ENCODE results near the gene NUMA1. TPM values are rescaled to one million over a fixed set of nuclear protein-coding genes. Genes with fewer than 3 reads are reported as not detected.

The NUMA1 gene
- total and polyA plus RNA-seq, 9 of the 15 experiments (the other 6 are each of a cell fraction or from before 2014, with no cell fraction given), result 4.1 to 104 (median 51.2) TPM

DNA sequence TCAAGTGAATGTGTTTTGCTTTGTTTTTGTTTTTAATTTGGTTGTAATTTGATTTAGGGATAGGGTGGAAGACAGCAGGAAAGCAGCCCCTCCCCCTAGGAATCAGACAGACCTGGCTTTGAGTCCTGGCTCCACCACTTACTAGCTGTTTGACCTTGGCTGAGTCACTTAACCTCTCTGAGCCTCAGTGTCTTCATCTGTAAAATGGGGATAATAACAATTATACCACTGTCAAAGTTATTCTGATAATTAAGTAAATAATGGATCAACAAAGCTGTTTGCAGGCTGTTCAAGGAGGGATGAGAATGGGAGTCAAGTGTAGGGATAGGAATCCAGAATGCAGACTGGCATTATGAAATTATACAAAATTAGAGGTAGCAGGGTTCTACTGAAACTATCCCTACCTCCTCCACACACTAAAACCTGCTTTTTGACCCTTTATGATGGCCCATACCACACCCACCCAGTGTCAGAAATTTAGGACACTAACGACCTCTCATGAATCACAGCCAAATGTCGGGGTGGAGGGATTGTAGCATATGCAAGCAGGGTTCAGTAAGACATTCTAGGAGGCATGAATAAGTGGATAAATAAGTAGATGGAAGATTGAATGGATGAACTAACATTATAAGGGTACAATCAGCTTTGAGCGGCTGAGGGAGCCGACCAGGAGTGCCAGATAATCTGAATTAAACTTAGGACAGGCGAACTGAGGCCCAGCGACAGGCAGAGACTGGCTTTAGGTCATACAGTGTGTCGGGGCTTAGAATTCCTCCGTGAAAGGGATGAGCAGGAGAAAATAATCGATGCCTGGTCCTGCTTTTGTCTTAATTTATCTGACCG, 31.2 kb upstream of the NUMA1 start (continued):
- TF ChIP-seq, protein P1, sequence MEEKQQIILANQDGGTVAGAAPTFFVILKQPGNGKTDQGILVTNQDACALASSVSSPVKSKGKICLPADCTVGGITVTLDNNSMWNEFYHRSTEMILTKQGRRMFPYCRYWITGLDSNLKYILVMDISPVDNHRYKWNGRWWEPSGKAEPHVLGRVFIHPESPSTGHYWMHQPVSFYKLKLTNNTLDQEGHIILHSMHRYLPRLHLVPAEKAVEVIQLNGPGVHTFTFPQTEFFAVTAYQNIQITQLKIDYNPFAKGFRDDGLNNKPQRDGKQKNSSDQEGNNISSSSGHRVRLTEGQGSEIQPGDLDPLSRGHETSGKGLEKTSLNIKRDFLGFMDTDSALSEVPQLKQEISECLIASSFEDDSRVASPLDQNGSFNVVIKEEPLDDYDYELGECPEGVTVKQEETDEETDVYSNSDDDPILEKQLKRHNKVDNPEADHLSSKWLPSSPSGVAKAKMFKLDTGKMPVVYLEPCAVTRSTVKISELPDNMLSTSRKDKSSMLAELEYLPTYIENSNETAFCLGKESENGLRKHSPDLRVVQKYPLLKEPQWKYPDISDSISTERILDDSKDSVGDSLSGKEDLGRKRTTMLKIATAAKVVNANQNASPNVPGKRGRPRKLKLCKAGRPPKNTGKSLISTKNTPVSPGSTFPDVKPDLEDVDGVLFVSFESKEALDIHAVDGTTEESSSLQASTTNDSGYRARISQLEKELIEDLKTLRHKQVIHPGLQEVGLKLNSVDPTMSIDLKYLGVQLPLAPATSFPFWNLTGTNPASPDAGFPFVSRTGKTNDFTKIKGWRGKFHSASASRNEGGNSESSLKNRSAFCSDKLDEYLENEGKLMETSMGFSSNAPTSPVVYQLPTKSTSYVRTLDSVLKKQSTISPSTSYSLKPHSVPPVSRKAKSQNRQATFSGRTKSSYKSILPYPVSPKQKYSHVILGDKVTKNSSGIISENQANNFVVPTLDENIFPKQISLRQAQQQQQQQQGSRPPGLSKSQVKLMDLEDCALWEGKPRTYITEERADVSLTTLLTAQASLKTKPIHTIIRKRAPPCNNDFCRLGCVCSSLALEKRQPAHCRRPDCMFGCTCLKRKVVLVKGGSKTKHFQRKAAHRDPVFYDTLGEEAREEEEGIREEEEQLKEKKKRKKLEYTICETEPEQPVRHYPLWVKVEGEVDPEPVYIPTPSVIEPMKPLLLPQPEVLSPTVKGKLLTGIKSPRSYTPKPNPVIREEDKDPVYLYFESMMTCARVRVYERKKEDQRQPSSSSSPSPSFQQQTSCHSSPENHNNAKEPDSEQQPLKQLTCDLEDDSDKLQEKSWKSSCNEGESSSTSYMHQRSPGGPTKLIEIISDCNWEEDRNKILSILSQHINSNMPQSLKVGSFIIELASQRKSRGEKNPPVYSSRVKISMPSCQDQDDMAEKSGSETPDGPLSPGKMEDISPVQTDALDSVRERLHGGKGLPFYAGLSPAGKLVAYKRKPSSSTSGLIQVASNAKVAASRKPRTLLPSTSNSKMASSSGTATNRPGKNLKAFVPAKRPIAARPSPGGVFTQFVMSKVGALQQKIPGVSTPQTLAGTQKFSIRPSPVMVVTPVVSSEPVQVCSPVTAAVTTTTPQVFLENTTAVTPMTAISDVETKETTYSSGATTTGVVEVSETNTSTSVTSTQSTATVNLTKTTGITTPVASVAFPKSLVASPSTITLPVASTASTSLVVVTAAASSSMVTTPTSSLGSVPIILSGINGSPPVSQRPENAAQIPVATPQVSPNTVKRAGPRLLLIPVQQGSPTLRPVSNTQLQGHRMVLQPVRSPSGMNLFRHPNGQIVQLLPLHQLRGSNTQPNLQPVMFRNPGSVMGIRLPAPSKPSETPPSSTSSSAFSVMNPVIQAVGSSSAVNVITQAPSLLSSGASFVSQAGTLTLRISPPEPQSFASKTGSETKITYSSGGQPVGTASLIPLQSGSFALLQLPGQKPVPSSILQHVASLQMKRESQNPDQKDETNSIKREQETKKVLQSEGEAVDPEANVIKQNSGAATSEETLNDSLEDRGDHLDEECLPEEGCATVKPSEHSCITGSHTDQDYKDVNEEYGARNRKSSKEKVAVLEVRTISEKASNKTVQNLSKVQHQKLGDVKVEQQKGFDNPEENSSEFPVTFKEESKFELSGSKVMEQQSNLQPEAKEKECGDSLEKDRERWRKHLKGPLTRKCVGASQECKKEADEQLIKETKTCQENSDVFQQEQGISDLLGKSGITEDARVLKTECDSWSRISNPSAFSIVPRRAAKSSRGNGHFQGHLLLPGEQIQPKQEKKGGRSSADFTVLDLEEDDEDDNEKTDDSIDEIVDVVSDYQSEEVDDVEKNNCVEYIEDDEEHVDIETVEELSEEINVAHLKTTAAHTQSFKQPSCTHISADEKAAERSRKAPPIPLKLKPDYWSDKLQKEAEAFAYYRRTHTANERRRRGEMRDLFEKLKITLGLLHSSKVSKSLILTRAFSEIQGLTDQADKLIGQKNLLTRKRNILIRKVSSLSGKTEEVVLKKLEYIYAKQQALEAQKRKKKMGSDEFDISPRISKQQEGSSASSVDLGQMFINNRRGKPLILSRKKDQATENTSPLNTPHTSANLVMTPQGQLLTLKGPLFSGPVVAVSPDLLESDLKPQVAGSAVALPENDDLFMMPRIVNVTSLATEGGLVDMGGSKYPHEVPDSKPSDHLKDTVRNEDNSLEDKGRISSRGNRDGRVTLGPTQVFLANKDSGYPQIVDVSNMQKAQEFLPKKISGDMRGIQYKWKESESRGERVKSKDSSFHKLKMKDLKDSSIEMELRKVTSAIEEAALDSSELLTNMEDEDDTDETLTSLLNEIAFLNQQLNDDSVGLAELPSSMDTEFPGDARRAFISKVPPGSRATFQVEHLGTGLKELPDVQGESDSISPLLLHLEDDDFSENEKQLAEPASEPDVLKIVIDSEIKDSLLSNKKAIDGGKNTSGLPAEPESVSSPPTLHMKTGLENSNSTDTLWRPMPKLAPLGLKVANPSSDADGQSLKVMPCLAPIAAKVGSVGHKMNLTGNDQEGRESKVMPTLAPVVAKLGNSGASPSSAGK (IDR thresholded peaks at IDR 0.05), result peak; percentile 41; the same call in 1 of the 2 replicates
- TF ChIP-seq, protein P2, sequence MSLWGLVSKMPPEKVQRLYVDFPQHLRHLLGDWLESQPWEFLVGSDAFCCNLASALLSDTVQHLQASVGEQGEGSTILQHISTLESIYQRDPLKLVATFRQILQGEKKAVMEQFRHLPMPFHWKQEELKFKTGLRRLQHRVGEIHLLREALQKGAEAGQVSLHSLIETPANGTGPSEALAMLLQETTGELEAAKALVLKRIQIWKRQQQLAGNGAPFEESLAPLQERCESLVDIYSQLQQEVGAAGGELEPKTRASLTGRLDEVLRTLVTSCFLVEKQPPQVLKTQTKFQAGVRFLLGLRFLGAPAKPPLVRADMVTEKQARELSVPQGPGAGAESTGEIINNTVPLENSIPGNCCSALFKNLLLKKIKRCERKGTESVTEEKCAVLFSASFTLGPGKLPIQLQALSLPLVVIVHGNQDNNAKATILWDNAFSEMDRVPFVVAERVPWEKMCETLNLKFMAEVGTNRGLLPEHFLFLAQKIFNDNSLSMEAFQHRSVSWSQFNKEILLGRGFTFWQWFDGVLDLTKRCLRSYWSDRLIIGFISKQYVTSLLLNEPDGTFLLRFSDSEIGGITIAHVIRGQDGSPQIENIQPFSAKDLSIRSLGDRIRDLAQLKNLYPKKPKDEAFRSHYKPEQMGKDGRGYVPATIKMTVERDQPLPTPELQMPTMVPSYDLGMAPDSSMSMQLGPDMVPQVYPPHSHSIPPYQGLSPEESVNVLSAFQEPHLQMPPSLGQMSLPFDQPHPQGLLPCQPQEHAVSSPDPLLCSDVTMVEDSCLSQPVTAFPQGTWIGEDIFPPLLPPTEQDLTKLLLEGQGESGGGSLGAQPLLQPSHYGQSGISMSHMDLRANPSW (CRISPR knock-in tag; IDR thresholded peaks at IDR 0.05), result 0 out of 2 replicates have a peak, but pooled peaks have one; percentile 14
- TF ChIP-seq ZNF23 (CRISPR knock-in tag; IDR thresholded peaks at IDR 0.05), result no peak
- TF ChIP-seq RBBP5 (IDR thresholded peaks at IDR 0.05; ENCODE audit: borderline replicate concordance, insufficient read depth, low read length, poor library complexity, severe bottlenecking), result no peak
- peak; percentile 30 to 92; a peak in 3 of 4 replicates for TF ChIP-seq RCOR1 (IDR thresholded peaks at IDR 0.05; ENCODE audit: borderline replicate concordance in 1 of 2, low read depth in 2 of 2, low read length in 2 of 2)
- no peak for TF ChIP-seq FOXJ3 (CRISPR knock-in tag; IDR thresholded peaks at IDR 0.05)
- 0 out of 2 replicates have a peak, but pooled peaks have one; percentile 15 for TF ChIP-seq SOX6 (IDR thresholded peaks at IDR 0.05)
- no peak for TF ChIP-seq ZNF41 (CRISPR knock-in tag; conservative IDR thresholded peaks at IDR 0.05)

Data from K562 (cell line).